DND-41 (cell line): ENCODE measurements around the gene ATP1A2.

Experiments
- CTCF ChIP-seq: IDR thresholded peaks from 2 replicates; pipeline ENCODE4 v1.5.1; 2012; ENCODE audit warnings: borderline replicate concordance, low read length, moderate library complexity, mild to moderate bottlenecking; ENCODE audit not compliant: poor library complexity, severe bottlenecking; ENCODE audit errors: extremely low read depth
- EZH2 ChIP-seq: IDR thresholded peaks from 3 replicates; pipeline ENCODE4 v1.6.1; 2012; ENCODE audit warnings: borderline replicate concordance, low read depth, mild to moderate bottlenecking, moderate library complexity, low read length, inconsistent platforms; ENCODE audit not compliant: severe bottlenecking

- no peak for TF ChIP-seq CTCF
- TF ChIP-seq EZH2 = no peak
Measured at GRCh38 chr1:160090760-160091159, 24.8 kb upstream of the ATP1A2 start.
